ENCODE results near the gene ALG5. TPM values are rescaled to one million over a fixed set of nuclear protein-coding genes. Genes with fewer than 3 reads are reported as not detected.

ALG5 gene
- total RNA-seq, 4 donors from 2014 or later = 3.8 to 33.8 (median 14.1) TPM

- H3K4me1 ChIP-seq = peaks cover 1 to 20% (median 6%) of the 10 kb centered on the region in 4 donors
- in situ Hi-C loops (cut with MboI; ENCODE audit: low pct_ligation_motif_present in 1 of 4, low pct_unique_long_range_greater_than_20kb in 1 of 4, low sequenced_read_pairs in 3 of 4) = no loop called here
- 32 to 51% methylated on average over 2 of the region's 2 CpGs for WGBS, 2 donors (ENCODE audit: low coverage in 1 of 2)
- no peak for DNase-seq
- H3K27ac ChIP-seq = no peak overlapping the region
- intact Hi-C loops (cut with DNase I; ENCODE audit: low total_unique reads) = no loop called here
- TF ChIP-seq EP300 (IDR thresholded peaks at IDR 0.05; ENCODE audit: low read depth) = no peak
- TF ChIP-seq CTCF (IDR thresholded peaks at IDR 0.05) = no peak
- no peak for TF ChIP-seq POLR2AphosphoS5 (IDR thresholded peaks at IDR 0.05)
- no peak for TF ChIP-seq POLR2A (IDR thresholded peaks at IDR 0.05)
- H3K4me3 ChIP-seq = no peak overlapping the region
- H3K9me3 ChIP-seq = no peaks in the 10 kb centered on the region
- H3K36me3 ChIP-seq = no peaks in the 10 kb centered on the region
- no peaks in the 10 kb centered on the region for H3K27me3 ChIP-seq
These were observed 86.2 kb downstream of the ALG5 start for GRCh38 chr13:36912973-36913372.

- TF ChIP-seq CTCF (IDR thresholded peaks at IDR 0.05) (no peak), EP300 (IDR thresholded peaks at IDR 0.05; ENCODE audit: low read depth) (no peak), POLR2A (IDR thresholded peaks at IDR 0.05) (no peak), POLR2AphosphoS5 (IDR thresholded peaks at IDR 0.05) (no peak)
- no peak overlapping the region for H3K27ac ChIP-seq
- in situ Hi-C loops (cut with MboI; ENCODE audit: low pct_ligation_motif_present in 1 of 4, low pct_unique_long_range_greater_than_20kb in 1 of 4, low sequenced_read_pairs in 3 of 4) (no loop called here), intact Hi-C loops (cut with DNase I; ENCODE audit: low total_unique reads) (no loop called here)
- no peak for DNase-seq
- H3K4me3 ChIP-seq = no peak overlapping the region
- no peaks in the 10 kb centered on the region for H3K36me3 ChIP-seq
- no peaks in the 10 kb centered on the region for H3K9me3 ChIP-seq
- H3K27me3 ChIP-seq = no peaks in the 10 kb centered on the region
- peaks cover 0 to 15% (median 4%) of the 10 kb centered on the region in 4 donors for H3K4me1 ChIP-seq
These were observed 86.8 kb downstream of the ALG5 start for GRCh38 chr13:36912369-36912768.

- no peaks in the 10 kb centered on the region for H3K9me3 ChIP-seq
- no peaks in the 10 kb centered on the region for H3K36me3 ChIP-seq
- peaks cover 0 to 3% (median 0%) of the 10 kb centered on the region in 4 donors for H3K4me1 ChIP-seq
- no peak for DNase-seq
- no peaks in the 10 kb centered on the region for H3K27me3 ChIP-seq
- H3K4me3 ChIP-seq = no peak overlapping the region
- H3K27ac ChIP-seq = no peak overlapping the region
- TF ChIP-seq POLR2AphosphoS5 (IDR thresholded peaks at IDR 0.05) (no peak), EP300 (IDR thresholded peaks at IDR 0.05; ENCODE audit: low read depth) (no peak), POLR2A (IDR thresholded peaks at IDR 0.05) (no peak), CTCF (IDR thresholded peaks at IDR 0.05) (no peak)
- intact Hi-C loops (cut with DNase I; ENCODE audit: low total_unique reads) (no loop called here), in situ Hi-C loops (cut with MboI; ENCODE audit: low pct_ligation_motif_present in 1 of 4, low pct_unique_long_range_greater_than_20kb in 1 of 4, low sequenced_read_pairs in 3 of 4) (no loop called here)
- 100% methylated on average over 1 of the region's 1 CpG; no CpG with 5 or more reads in 1 of the 2 donors for WGBS, 2 donors (ENCODE audit: low coverage in 1 of 2)
These were observed 88.6 kb downstream of the ALG5 start for GRCh38 chr13:36910545-36910944.

GRCh38 chr13:36907821-36908220, 91.3 kb downstream of the ALG5 start:
- Histone ChIP-seq H3K4me3 (no peak overlapping the region), H3K27me3 (no peaks in the 10 kb centered on the region), H3K36me3 (no peaks in the 10 kb centered on the region), H3K9me3 (no peaks in the 10 kb centered on the region), H3K4me1 (peaks cover 0 to 4% (median 0%) of the 10 kb centered on the region in 4 donors), H3K27ac (no peak overlapping the region)
- DNase-seq = no peak
- WGBS, 2 donors (ENCODE audit: low coverage in 1 of 2) = 88 to 91% methylated on average over 2 of the region's 2 CpGs
- TF ChIP-seq EP300 (IDR thresholded peaks at IDR 0.05; ENCODE audit: low read depth) = no peak
- no peak for TF ChIP-seq CTCF (IDR thresholded peaks at IDR 0.05)
- TF ChIP-seq POLR2AphosphoS5 (IDR thresholded peaks at IDR 0.05) = no peak
- no peak for TF ChIP-seq POLR2A (IDR thresholded peaks at IDR 0.05)
- in situ Hi-C loops (cut with MboI; ENCODE audit: low pct_ligation_motif_present in 1 of 4, low pct_unique_long_range_greater_than_20kb in 1 of 4, low sequenced_read_pairs in 3 of 4) (no loop called here), intact Hi-C loops (cut with DNase I; ENCODE audit: low total_unique reads) (no loop called here)

All from transverse colon (tissue), 4 donors.